ENCODE results near the gene RNASET2. TPM values are rescaled to one million over a fixed set of nuclear protein-coding genes. Genes with fewer than 3 reads are reported as not detected.
A peak's percentile ranks its signal among the peaks of the same experiment; 100 is the strongest.

The RNASET2 gene
- total and polyA plus RNA-seq, 2 of the 13 experiments (the other 11 are each of a cell fraction or from before 2014, with no cell fraction given), result 44.6 to 597 TPM

- TF ChIP-seq ZNF318 (CRISPR knock-in tag; IDR thresholded peaks at IDR 0.05) (no peak), PCBP2 (optimal IDR thresholded peaks at IDR 0.05; ENCODE audit: low read depth, low read length, poor library complexity, severe bottlenecking) (no peak), SP1 (IDR thresholded peaks at IDR 0.05) (no peak), SP1 (CRISPR knock-in tag; IDR thresholded peaks at IDR 0.05) (no peak), ZNF770 (CRISPR knock-in tag; IDR thresholded peaks at IDR 0.05) (peak; percentile 45), PAF1 (CRISPR knock-in tag; IDR thresholded peaks at IDR 0.05) (no peak), GLI4 (CRISPR knock-in tag; IDR thresholded peaks at IDR 0.05; ENCODE audit: borderline replicate concordance) (no peak), MEIS1 (CRISPR knock-in tag; IDR thresholded peaks at IDR 0.05; ENCODE audit: borderline replicate concordance) (no peak; the same call in 1 of the 2 replicates), ZNF616 (CRISPR knock-in tag; IDR thresholded peaks at IDR 0.05; ENCODE audit: low read depth) (no peak)
- TF ChIP-seq, protein P1, sequence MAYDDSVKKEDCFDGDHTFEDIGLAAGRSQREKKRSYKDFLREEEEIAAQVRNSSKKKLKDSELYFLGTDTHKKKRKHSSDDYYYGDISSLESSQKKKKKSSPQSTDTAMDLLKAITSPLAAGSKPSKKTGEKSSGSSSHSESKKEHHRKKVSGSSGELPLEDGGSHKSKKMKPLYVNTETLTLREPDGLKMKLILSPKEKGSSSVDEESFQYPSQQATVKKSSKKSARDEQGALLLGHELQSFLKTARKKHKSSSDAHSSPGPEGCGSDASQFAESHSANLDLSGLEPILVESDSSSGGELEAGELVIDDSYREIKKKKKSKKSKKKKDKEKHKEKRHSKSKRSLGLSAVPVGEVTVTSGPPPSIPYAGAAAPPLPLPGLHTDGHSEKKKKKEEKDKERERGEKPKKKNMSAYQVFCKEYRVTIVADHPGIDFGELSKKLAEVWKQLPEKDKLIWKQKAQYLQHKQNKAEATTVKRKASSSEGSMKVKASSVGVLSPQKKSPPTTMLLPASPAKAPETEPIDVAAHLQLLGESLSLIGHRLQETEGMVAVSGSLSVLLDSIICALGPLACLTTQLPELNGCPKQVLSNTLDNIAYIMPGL (CRISPR knock-in tag; IDR thresholded peaks at IDR 0.05; ENCODE audit: borderline replicate concordance in 1 of 2, low read depth in 1 of 2), result peak; percentile 49 to 75; a peak in 3 of 4 replicates
- TF ChIP-seq, protein P2, sequence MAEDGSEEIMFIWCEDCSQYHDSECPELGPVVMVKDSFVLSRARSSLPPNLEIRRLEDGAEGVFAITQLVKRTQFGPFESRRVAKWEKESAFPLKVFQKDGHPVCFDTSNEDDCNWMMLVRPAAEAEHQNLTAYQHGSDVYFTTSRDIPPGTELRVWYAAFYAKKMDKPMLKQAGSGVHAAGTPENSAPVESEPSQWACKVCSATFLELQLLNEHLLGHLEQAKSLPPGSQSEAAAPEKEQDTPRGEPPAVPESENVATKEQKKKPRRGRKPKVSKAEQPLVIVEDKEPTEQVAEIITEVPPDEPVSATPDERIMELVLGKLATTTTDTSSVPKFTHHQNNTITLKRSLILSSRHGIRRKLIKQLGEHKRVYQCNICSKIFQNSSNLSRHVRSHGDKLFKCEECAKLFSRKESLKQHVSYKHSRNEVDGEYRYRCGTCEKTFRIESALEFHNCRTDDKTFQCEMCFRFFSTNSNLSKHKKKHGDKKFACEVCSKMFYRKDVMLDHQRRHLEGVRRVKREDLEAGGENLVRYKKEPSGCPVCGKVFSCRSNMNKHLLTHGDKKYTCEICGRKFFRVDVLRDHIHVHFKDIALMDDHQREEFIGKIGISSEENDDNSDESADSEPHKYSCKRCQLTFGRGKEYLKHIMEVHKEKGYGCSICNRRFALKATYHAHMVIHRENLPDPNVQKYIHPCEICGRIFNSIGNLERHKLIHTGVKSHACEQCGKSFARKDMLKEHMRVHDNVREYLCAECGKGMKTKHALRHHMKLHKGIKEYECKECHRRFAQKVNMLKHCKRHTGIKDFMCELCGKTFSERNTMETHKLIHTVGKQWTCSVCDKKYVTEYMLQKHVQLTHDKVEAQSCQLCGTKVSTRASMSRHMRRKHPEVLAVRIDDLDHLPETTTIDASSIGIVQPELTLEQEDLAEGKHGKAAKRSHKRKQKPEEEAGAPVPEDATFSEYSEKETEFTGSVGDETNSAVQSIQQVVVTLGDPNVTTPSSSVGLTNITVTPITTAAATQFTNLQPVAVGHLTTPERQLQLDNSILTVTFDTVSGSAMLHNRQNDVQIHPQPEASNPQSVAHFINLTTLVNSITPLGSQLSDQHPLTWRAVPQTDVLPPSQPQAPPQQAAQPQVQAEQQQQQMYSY (CRISPR knock-in tag; IDR thresholded peaks at IDR 0.05), result no peak
These were observed 2.8 kb upstream of the RNASET2 start (continued) for GRCh38 chr6:166958926-166959861.

Data from HepG2 (cell line).